ENCODE measurements around the gene NUDT17.

GRCh38 chr1:145895471-145895870 lies 50.0 kb downstream of the NUDT17 start:
- TF ChIP-seq ZBTB33 (IDR thresholded peaks at IDR 0.05; ENCODE audit: extremely low read depth, insufficient replicate concordance, low read length) (no peak), SP1 (IDR thresholded peaks at IDR 0.05; ENCODE audit: low read depth) (no peak), RAD21 (IDR thresholded peaks at IDR 0.05; ENCODE audit: low read depth) (no peak), POLR2A (IDR thresholded peaks at IDR 0.05; ENCODE audit: borderline replicate concordance, extremely low read depth, insufficient read depth, insufficient read length) (no peak), EZH2 (IDR thresholded peaks at IDR 0.05) (no peak), JUND (IDR thresholded peaks at IDR 0.05) (no peak), TCF7L2 (IDR thresholded peaks at IDR 0.05; ENCODE audit: borderline replicate concordance, extremely low read depth, insufficient read depth, insufficient read length) (no peak)

All from HCT116 (cell line).